ENCODE measurements around the gene C4BPB. TPM values are rescaled to one million over a fixed set of nuclear protein-coding genes. Genes with fewer than 3 reads are reported as not detected.

The C4BPB gene
- total RNA-seq, 2 experiments from 2014 or later = 2.1 to 2.2 TPM

DNA sequence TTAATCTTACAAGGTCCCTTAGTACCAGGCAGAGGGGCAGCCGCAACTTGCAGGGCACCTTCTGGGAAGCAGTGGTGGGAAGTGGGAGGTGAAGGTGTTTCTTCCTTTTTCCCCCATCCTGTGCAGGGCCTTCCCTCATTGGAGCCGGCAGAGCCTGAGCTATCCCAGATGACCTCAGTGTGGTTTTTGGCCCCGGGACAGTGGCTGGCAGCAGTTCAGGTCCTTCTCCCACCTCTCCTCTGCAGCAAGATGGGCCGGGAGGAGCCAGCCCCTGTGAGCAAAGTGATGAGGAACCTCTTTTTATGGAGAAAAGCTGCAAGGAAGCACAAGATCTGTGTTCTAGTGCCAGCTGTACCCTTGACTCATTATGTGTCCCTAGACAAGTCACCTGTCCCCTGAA, 28.8 kb upstream of the C4BPB start:
- TF ChIP-seq, protein P1, sequence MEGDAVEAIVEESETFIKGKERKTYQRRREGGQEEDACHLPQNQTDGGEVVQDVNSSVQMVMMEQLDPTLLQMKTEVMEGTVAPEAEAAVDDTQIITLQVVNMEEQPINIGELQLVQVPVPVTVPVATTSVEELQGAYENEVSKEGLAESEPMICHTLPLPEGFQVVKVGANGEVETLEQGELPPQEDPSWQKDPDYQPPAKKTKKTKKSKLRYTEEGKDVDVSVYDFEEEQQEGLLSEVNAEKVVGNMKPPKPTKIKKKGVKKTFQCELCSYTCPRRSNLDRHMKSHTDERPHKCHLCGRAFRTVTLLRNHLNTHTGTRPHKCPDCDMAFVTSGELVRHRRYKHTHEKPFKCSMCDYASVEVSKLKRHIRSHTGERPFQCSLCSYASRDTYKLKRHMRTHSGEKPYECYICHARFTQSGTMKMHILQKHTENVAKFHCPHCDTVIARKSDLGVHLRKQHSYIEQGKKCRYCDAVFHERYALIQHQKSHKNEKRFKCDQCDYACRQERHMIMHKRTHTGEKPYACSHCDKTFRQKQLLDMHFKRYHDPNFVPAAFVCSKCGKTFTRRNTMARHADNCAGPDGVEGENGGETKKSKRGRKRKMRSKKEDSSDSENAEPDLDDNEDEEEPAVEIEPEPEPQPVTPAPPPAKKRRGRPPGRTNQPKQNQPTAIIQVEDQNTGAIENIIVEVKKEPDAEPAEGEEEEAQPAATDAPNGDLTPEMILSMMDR (IDR thresholded peaks at IDR 0.05) = no peak
- DNase-seq (no peak), ATAC-seq (no peak)
- intact Hi-C loops (cut with micrococcal nuclease) = no loop called here
- ChIA-PET CTCF (interaction anchor here (0.8 to 4.7 kb wide), 6 partner anchors 9 to 55 kb away, joined by 3 to 25 read pairs (median 3); partner anchors contain the start of gene YOD1), POLR2A (interaction anchor here (0.6 to 1.7 kb wide), 3 partner anchors 10 to 243 kb away, joined by 3 to 5 read pairs (median 3); no protein-coding TSS in a partner anchor)
- Mint-ChIP-seq H3K4me3 (no peak overlapping the region), H3K36me3 (ENCODE audit: low read depth) (no peaks in the 10 kb centered on the region), H3K4me1 (ENCODE audit: low read depth) (no peaks in the 10 kb centered on the region), H3K9me3 (no peaks in the 10 kb centered on the region), H3K27ac (no peak overlapping the region), H3K27me3 (no peaks in the 10 kb centered on the region)

DNA sequence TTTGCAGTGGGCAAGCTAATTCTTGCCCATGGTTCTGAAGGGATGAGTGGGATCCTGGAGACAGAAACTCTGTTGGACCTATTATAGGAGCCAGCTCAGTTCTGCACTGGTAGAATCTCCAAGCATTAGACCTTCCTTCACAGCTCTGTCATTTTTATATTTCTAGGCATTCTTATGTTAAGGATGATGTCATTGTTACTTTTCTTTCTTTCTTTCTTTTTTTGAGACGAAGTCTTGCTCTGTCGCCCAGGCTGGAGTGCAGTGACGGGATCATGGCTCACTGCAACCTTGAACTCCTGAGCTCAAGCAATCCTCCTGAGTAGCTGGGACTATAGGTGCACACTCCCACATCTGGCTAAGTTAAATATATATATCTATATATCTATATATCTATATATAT, 28.1 kb upstream of the C4BPB start:
- CTCF ChIA-PET = interaction anchor here (0.8 to 4.7 kb wide), 7 partner anchors 8 to 79 kb away, joined by 3 to 25 read pairs (median 3); partner anchors contain the start of genes PFKFB2 and YOD1
- POLR2A ChIA-PET = interaction anchor here (0.6 to 1.7 kb wide), 2 partner anchors 11 to 243 kb away, joined by 3 to 5 read pairs; no protein-coding TSS in a partner anchor
- intact Hi-C loops (cut with micrococcal nuclease) = no loop called here
- Mint-ChIP-seq H3K4me1 (ENCODE audit: low read depth) (no peaks in the 10 kb centered on the region), H3K27ac (no peak overlapping the region), H3K9me3 (no peaks in the 10 kb centered on the region), H3K36me3 (ENCODE audit: low read depth) (peaks cover 3% of the 10 kb centered on the region), H3K4me3 (no peak overlapping the region), H3K27me3 (no peaks in the 10 kb centered on the region)
- TF ChIP-seq, protein P1 (IDR thresholded peaks at IDR 0.05) = no peak
- ATAC-seq (no peak), DNase-seq (no peak)

DNA sequence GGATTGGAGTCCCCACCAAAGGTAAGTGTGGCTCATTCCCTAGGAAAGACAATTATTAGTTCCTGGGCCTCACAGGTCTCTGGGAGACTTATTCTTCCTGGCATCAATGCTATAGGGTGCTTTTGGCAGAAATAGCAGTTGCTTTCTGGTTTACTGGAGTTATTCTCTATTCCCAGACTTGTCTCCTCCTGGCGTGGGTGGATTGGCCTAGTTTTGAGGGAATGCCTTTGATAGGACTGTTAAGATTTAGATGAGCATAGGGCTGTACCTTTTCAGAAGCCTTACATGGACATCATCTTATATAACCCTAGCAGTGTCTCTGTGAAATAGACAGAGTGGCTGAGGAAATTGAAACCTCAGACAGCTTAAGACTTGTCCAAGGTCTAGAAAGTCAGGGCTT, 26.6 kb upstream of the C4BPB start:
- ChIA-PET CTCF (interaction anchor here (1.1 to 4.7 kb wide), 3 partner anchors 9 to 13 kb away, joined by 3 to 25 read pairs (median 4); partner anchors contain the start of genes PFKFB2 and YOD1), POLR2A (interaction anchor here (0.7 to 1.0 kb wide), 2 partner anchors 9 to 13 kb away, joined by 3 read pairs; partner anchors contain the start of gene PFKFB2)
- no peak overlapping the region for H3K4me3 Mint-ChIP-seq
- DNase-seq = no peak
- no peaks in the 10 kb centered on the region for H3K4me1 Mint-ChIP-seq (ENCODE audit: low read depth)
- intact Hi-C loops (cut with micrococcal nuclease) = no loop called here
- H3K27me3 Mint-ChIP-seq = no peaks in the 10 kb centered on the region
- TF ChIP-seq, protein P1 (IDR thresholded peaks at IDR 0.05) = no peak
- no peak for ATAC-seq
- no peak overlapping the region for H3K27ac Mint-ChIP-seq
- no peaks in the 10 kb centered on the region for H3K9me3 Mint-ChIP-seq
- H3K36me3 Mint-ChIP-seq (ENCODE audit: low read depth) = peaks cover 4% of the 10 kb centered on the region

DNA sequence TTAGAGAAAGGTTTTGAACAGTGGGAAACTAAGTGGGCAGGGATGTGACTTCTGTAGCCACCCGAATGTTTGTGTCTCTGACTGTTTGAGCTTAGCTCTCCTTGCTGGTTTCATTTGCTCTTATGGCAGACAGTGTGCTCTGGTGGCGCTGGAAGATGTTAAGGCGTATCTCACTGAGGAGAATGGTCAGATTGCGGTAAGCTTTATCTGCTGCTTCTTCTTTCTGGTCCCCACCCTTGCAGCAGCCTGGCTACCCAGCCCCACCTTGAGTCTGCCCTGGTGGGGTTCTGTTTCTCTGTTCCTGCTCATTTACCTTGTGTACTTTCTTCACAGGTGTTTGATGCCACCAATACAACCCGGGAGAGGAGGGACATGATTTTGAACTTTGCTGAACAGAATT, 25.6 kb upstream of the C4BPB start:
- Mint-ChIP-seq H3K36me3 (ENCODE audit: low read depth) (peaks cover 6% of the 10 kb centered on the region), H3K27me3 (no peaks in the 10 kb centered on the region), H3K4me3 (no peak overlapping the region), H3K9me3 (no peaks in the 10 kb centered on the region), H3K4me1 (ENCODE audit: low read depth) (no peaks in the 10 kb centered on the region), H3K27ac (no peak overlapping the region)
- DNase-seq = no peak
- intact Hi-C loops (cut with micrococcal nuclease) = no loop called here
- no peak for ATAC-seq
- CTCF ChIA-PET = interaction anchor here (1.5 to 4.7 kb wide), 3 partner anchors 9 to 14 kb away, joined by 3 to 25 read pairs (median 4); partner anchors contain the start of genes PFKFB2 and YOD1
- POLR2A ChIA-PET = interaction anchor here (1.0 kb wide), 1 partner anchor 10 kb away, joined by 3 read pairs; the partner anchor contains the start of gene PFKFB2
- TF ChIP-seq, protein P1 (IDR thresholded peaks at IDR 0.05) = no peak

DNA sequence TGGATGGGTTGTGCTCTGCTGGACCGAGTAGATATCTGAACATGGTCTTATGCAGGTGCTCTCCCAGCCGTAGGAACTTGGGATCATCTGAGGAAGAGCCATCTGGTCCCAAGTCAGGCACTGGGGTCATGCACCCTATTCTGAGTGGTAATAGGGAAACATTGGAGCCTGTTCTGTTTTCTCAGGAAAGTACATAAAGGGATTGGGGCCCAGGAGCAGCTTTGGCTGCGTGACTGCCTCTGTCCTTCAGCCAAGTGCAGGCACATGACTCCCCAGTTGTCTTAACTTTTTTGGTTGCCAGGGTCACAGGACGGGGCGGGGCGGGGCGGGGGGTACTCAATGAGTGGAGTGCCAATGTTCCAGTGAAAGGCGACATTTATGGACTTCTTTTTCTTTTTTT, 24.1 kb upstream of the C4BPB start:
- TF ChIP-seq, protein P1 (IDR thresholded peaks at IDR 0.05) = no peak

More for the DNA sequence above, 24.1 kb upstream of the C4BPB start:
- DNase-seq = no peak
- H3K9me3 Mint-ChIP-seq = no peaks in the 10 kb centered on the region
- peaks cover 12% of the 10 kb centered on the region for H3K36me3 Mint-ChIP-seq (ENCODE audit: low read depth)
- H3K27me3 Mint-ChIP-seq = no peaks in the 10 kb centered on the region
- no peak overlapping the region for H3K4me3 Mint-ChIP-seq
- ChIA-PET CTCF (no interaction called here), POLR2A (no interaction called here)
- H3K4me1 Mint-ChIP-seq (ENCODE audit: low read depth) = peaks cover 8% of the 10 kb centered on the region
- H3K27ac Mint-ChIP-seq = no peak overlapping the region
- no peak for ATAC-seq
- intact Hi-C loops (cut with micrococcal nuclease) = no loop called here

Measured in activated CD8-positive, alpha-beta T cell treated with anti-CD3 and anti-CD28 coated beads for 36 hours (primary cell).